Stomach smooth muscle (tissue), 2 donors: ENCODE measurements around the gene RTP2.
A peak's percentile ranks its signal among the peaks of the same experiment; 100 is the strongest.

Experiments
- H3K27ac ChIP-seq: one replicate; pipeline ENCODE4 v1.7.0; 2013; ENCODE audit warnings: mild to moderate bottlenecking, low read length, inconsistent platforms
- H3K27me3 ChIP-seq, 2 donors: one replicate each; pipeline ENCODE4 v1.7.0; 2013; ENCODE audit warnings: low read length in 2 of 2; ENCODE audit not compliant: insufficient read depth in 2 of 2, control insufficient read depth in 1 of 2
- H3K36me3 ChIP-seq, 2 donors: one replicate each; pipeline ENCODE4 v1.7.0; 2013; ENCODE audit warnings: low read length in 2 of 2; ENCODE audit not compliant: control insufficient read depth in 2 of 2, insufficient read depth in 2 of 2
- H3K4me1 ChIP-seq: one replicate; pipeline ENCODE4 v1.7.0; 2013; ENCODE audit warnings: low read length; ENCODE audit not compliant: control insufficient read depth, insufficient read depth
- H3K4me3 ChIP-seq, 2 donors: one replicate each; pipeline ENCODE4 v1.7.0; 2013; ENCODE audit warnings: low read length in 2 of 2
- H3K9ac ChIP-seq, 2 donors: one replicate each; pipeline ENCODE4 v1.7.0; 2013; ENCODE audit warnings: low read length in 2 of 2, mild to moderate bottlenecking in 1 of 2
- H3K9me3 ChIP-seq, 2 donors: one replicate each; pipeline ENCODE4 v1.7.0; 2013; ENCODE audit warnings: low read length in 2 of 2; ENCODE audit not compliant: control insufficient read depth in 2 of 2
- donor health status: healthy.
- donor health status: Pancreatic carcinoma.

RTP2 gene, protein sequence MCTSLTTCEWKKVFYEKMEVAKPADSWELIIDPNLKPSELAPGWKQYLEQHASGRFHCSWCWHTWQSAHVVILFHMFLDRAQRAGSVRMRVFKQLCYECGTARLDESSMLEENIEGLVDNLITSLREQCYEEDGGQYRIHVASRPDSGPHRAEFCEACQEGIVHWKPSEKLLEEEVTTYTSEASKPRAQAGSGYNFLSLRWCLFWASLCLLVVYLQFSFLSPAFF

DNA sequence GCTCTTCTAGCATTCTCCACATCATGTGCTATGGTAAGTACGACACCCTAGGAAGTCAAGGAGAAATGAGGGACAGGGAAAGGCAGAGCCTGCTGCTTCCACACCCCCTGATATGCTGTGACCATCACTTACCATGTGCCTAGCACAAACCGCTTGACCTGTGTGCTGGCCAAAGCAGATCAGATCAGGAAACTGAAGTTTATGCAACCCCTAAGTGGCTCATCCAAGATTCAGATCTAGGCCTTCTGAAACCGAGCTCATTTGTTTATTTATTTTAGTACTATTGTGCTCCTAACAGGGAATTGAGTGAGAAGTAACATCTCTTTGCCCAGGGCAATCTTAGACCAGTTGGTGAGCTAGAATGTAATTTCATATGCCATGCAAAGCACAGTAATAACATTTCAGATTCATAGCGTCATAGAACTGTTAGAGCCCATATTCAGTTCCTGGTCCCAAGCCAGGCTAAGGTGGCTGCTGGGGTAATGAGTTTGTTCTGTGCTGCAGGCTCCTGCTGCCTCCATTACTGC is at the start of gene RTP2:
Gene RTP2, minus strand, starts transcription at position 51 of the 527 bp plus-strand sequence. CDS start 429 bp downstream, outside the sequence.
- H3K9ac ChIP-seq, result no peak within 1 kb of the TSS
- H3K27ac ChIP-seq, result no peak within 1 kb of the TSS
- no peaks in the 10 kb centered on the region for H3K27me3 ChIP-seq
- no peaks in the 10 kb centered on the region for H3K9me3 ChIP-seq
- no peaks in the 10 kb centered on the region for H3K36me3 ChIP-seq
- no peaks in the 10 kb centered on the region for H3K4me1 ChIP-seq
- no peak within 1 kb of the TSS for H3K4me3 ChIP-seq

DNA sequence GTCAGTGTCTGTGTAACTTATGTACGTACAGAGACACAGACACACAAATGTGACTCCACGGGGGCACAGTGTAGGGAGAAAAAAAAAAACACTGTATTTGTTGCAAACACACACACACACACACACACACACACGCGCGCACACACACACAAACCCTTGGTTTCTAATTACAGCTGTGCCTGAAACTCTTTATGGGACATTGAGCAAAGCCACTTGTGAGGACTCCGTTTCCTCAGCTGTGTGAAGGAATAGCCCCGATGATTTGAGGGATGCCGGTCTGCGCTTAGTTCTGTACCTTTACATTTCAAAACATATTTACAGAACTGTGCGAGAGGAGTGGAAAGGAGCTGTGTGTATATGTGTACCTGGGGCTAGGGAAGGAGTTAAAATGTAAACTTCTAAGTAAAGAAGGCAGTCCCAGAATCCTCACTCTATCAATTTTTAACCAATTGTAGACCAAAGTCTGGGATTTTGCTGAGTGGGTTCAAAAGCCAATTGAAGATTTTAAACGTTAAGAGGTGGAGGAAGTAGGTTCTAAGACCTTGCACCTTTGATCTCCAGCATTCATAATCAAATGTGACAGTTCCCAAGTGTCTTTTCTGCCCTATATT is 48.3 kb upstream of the RTP2 start:
- Histone ChIP-seq H3K27ac (peak overlapping the region; percentile 80), H3K27me3 (no peaks in the 10 kb centered on the region), H3K9ac (peak overlapping the region; percentile 66 to 69), H3K9me3 (no peaks in the 10 kb centered on the region), H3K4me1 (peaks cover 33% of the 10 kb centered on the region), H3K4me3 (peak overlapping the region; percentile 66 to 72), H3K36me3 (no peaks in the 10 kb centered on the region)

DNA sequence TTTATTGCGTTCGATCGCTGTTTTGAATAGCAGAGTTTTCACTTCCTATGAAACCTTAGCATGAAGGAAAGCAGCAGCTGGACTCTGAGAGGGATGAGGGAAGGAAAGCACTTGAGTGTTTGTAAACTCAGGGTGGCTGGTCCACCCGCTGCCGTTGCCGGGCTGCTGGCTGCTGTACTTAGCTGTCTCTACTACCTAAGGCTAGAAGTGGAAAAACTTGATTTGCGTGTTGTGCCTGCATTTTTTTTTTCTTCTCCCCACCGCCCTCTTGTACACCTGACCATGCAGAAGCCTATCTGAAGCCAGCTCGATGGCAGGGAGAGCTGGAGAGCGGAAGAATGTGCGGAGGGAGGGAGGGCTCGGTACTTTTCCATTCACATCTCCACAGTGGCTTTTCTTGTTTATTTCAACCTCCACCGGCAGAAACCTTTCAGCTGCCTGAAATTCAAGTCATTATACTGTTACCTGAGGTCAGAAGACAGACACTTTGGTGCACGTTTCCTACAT is 47.7 kb upstream of the RTP2 start:
- Histone ChIP-seq H3K36me3 (no peaks in the 10 kb centered on the region), H3K4me3 (peak overlapping the region; percentile 66 to 72), H3K27me3 (no peaks in the 10 kb centered on the region), H3K9ac (peak overlapping the region; percentile 66 to 69), H3K4me1 (peaks cover 33% of the 10 kb centered on the region), H3K27ac (peak overlapping the region; percentile 80), H3K9me3 (no peaks in the 10 kb centered on the region)

DNA sequence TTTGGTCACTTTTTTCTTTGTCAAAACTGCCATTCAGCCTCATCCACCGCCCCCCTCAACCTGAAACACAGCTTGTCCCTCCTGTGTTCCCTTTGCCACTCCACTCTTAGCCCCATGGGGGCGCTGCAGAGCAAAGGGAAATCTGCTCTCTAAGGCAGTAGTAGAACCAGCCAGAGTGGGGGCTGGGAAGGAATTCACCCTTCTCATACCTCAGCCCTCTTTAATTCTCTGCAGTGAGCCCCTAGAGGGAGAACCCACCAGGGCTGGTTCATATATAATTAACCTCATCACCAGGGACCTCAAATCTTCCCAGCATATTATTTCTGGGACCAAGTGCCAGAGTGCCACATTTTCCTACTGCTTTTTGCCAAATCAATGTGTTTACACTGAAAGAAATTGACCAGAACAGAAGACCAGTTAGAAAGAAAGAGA is 45.7 kb upstream of the RTP2 start:
- Histone ChIP-seq H3K27ac (peak overlapping the region; percentile 41), H3K27me3 (no peaks in the 10 kb centered on the region), H3K9me3 (no peaks in the 10 kb centered on the region), H3K9ac (peak overlapping the region in 1 of 2 donors; percentile 39), H3K4me1 (peaks cover 37% of the 10 kb centered on the region), H3K4me3 (no peak overlapping the region), H3K36me3 (no peaks in the 10 kb centered on the region)

DNA sequence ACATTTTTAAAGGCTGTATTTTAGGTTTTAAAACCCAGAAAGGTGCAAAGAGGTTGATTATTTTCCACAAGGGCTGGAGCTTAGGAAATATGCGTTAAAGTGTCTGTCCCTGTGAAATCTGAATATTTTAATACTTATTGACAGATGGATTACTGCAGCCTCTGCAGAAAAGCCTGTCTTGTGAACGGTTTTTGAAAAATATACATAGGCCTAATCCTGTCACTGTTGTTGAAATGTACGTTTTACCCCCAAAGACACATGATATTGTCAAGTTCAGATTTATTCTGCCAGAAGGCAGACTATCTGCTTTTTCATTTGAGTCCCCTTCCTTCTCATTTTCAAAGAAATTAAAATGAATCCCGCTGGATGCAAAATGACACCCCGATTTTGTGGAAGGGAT is 45.1 kb upstream of the RTP2 start:
- peak overlapping the region in 1 of 2 donors; percentile 39 for H3K9ac ChIP-seq
- H3K4me3 ChIP-seq, result no peak overlapping the region

DNA sequence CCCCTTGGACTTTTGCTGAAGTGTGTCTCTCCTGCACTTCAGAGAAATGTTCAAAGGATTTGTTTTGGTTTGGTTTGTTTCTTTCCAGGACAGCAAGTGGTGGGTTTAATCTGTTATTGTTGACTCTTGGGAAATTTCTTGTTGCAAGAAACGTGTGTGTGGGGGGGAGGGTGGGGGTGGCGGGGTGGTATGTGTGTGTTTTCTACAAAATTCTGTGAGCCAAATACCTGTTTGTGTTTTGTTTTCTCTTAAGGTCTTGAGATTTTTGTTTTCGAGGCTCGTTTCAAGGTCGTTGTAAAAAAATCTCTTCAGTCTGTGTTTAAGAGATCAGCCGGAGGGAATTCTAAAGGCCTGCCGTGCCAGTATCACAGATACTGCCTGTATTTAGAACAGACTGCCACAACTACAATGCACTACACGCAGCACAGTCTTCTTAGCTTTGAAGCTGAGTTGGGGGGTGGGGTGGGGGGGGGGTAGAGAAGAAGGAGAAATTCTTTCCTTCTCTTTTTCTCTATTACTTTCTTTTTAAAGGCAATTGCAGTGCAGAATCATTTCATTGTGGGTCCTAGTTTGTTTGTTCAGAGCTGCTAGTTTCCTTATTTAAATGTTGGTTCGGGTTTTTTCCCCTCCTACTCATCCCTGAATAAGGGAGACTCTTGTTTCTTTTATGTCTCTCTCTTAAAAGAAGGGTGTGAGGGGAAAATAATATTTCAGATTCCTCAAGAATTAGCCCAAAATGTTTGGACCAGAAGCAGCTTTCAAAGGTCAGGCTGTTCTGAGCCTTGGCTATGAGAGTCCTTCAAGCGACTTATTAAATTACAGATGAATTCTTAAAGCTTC is 44.3 kb upstream of the RTP2 start:
- Histone ChIP-seq H3K4me3 (peak overlapping the region; percentile 47 to 91), H3K36me3 (no peaks in the 10 kb centered on the region), H3K27ac (peak overlapping the region; percentile 100), H3K4me1 (peaks cover 51% of the 10 kb centered on the region), H3K27me3 (no peaks in the 10 kb centered on the region), H3K9me3 (no peaks in the 10 kb centered on the region), H3K9ac (peak overlapping the region; percentile 100)

More for the DNA sequence above, 45.1 kb upstream of the RTP2 start:
- no peaks in the 10 kb centered on the region for H3K27me3 ChIP-seq
- no peaks in the 10 kb centered on the region for H3K36me3 ChIP-seq
- peak overlapping the region; percentile 41 for H3K27ac ChIP-seq
- peaks cover 43% of the 10 kb centered on the region for H3K4me1 ChIP-seq
- no peaks in the 10 kb centered on the region for H3K9me3 ChIP-seq

DNA sequence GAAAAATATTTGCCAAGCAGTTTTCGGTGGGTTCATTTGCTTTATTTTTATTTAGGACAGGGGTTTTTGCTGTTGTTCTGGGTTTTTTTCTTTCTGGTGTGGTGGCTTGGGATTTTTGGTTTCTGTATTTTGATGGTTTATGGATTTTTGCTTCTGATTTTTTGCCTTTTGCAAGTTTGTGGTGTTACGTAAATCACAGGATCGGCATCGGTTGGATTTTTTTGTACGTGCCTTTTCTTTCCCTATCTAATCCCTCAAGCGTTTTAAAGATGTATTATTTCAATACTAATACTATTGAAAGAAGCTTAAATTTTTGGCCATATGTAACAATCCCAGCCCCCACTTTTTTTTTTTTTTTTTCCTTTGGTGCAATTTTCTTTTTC is 43.7 kb upstream of the RTP2 start:
- H3K9ac ChIP-seq, result peak overlapping the region; percentile 100
- H3K4me3 ChIP-seq, result peak overlapping the region; percentile 47 to 91
- H3K9me3 ChIP-seq, result no peaks in the 10 kb centered on the region
- no peaks in the 10 kb centered on the region for H3K36me3 ChIP-seq
- no peaks in the 10 kb centered on the region for H3K27me3 ChIP-seq
- H3K27ac ChIP-seq, result peak overlapping the region; percentile 100
- H3K4me1 ChIP-seq, result peaks cover 56% of the 10 kb centered on the region

DNA sequence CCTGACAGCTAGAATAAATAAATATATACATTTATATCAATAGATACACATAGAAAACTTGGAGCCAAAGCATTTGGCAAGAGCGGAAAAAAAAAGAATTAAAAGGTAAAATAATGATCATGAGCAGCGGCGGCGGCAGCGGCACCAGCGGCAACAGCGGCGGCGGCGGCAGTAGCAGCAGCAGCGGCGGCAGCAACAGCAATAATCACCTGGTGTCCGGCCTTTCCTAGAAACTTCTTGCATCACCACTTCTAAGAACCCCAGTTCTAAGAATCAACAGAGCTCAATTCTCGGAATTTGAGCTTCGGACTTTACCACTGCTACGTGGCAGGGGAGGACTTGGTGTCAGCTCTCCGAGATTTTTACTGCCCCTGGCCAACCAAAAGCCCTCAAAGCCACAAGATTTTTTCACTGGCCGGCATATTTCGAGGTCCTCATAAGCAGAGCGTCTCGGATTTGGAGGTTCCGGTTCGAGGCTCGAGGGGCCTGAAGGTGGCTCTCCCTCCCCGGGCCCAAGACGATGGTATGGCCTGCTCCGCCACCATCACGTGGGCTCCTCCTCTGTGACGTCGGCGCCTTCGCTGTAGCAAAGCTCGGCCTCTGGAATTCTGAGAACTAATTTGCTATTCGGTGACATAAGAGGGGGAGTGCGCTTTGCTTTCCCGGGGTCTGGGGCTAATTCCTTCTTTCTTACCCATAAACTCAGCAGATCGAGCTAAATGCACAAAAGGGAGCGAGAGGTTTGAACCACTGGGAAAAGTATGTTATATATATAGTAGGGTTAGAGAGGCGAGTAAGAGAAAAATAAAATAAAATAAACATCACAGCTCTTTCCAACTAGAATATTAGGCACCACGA is 43.1 kb upstream of the RTP2 start, which contains the start of gene BCL6:
Gene BCL6, minus strand, starts transcription at position 268 of the 858 bp plus-strand sequence. CDS start 11,775 bp downstream, outside the sequence.
- Histone ChIP-seq H3K27ac (peak within 1 kb of the TSS; percentile 100), H3K4me1 (peaks cover 59% of the 10 kb centered on the region), H3K4me3 (peak within 1 kb of the TSS; percentile 82 to 91), H3K9ac (peak within 1 kb of the TSS; percentile 100), H3K9me3 (no peaks in the 10 kb centered on the region), H3K27me3 (no peaks in the 10 kb centered on the region), H3K36me3 (no peaks in the 10 kb centered on the region)

DNA sequence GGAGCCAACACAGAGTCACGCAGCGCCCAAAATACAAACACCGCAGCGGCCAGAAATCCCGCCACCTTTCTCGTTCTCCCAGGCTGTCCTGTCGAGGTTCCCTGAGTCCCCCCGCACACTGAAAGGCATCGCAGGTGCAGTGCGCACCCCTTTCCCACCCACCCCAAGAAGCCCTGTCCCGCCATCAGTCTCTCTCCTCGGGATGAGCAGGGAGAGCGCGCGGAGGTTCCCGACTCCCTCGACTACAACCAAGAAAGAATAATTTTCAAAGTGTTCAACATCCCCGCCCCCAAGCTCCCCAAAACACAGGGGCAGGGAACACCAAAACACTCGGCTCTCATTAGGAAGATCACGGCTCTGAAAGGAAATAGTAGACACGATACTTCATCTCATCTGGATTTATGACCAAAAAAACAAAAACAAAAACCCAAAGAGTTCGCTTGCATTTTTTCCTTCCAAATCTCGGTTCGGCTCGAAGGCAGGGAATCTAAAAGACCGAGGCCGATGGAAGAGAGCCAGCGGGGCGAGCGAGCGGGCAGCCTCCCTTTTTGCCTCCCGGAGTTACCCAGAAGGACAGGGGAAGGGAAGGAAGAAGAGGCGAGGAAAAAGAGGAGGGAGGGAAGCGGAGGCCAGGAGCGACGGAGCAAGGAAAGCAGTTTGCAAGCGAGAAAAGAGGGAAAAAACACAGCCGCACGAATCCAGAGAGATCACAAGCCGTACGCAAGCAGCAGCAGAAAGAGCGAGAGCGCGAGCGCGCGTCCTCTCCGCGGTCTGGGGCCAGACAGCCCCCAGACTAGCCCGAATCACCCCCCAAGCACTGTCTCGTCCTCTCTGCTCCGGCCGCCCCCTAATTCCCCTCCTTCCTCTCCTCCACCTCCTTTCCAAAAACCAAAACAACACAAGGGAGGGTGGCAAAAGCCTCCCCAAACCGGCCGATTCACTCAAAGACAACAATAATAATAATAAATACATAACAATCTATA is 42.1 kb upstream of the RTP2 start:
- Histone ChIP-seq H3K36me3 (no peaks in the 10 kb centered on the region), H3K9ac (peak overlapping the region; percentile 100), H3K27me3 (no peaks in the 10 kb centered on the region), H3K9me3 (no peaks in the 10 kb centered on the region), H3K4me3 (peak overlapping the region; percentile 82 to 91), H3K4me1 (peaks cover 62% of the 10 kb centered on the region), H3K27ac (peak overlapping the region; percentile 100)
